GM12878 (cell line): Measurements from ENCODE around the gene CHCHD3. TPM values are rescaled to one million over a fixed set of nuclear protein-coding genes. Genes with fewer than 3 reads are reported as not detected.

ENCODE experiments used
- DPF2 ChIP-seq: fragments of 450-650 bp; IDR thresholded peaks from 2 replicates; pipeline ENCODE4 v1.6.1; 2017; ENCODE audit warnings: mild to moderate bottlenecking
- E2F4 ChIP-seq: IDR thresholded peaks from 2 replicates; pipeline ENCODE4 v1.6.1; 2012; ENCODE audit warnings: low read depth, low read length, improper control_type of control experiment
- E2F8 ChIP-seq: fragments of 450-650 bp; IDR thresholded peaks from 2 replicates; pipeline ENCODE4 v1.6.1; 2018; ENCODE audit warnings: mild to moderate bottlenecking, low read depth, moderate library complexity; ENCODE audit not compliant: partially characterized antibody
- HDGF ChIP-seq: fragments of 450-650 bp; IDR thresholded peaks from 2 replicates; pipeline ENCODE4 v1.6.1; 2016; ENCODE audit warnings: antibody characterized with exemption
- PAX8 ChIP-seq: fragments of 450-650 bp; IDR thresholded peaks from 2 replicates; pipeline ENCODE4 v1.6.1; 2017; ENCODE audit warnings: mild to moderate bottlenecking, moderate library complexity
- PBX3 ChIP-seq: IDR thresholded peaks from 2 replicates; pipeline ENCODE4 v1.6.1; 2011; ENCODE audit warnings: mild to moderate bottlenecking, low read depth, low read length, moderate library complexity; ENCODE audit not compliant: insufficient replicate concordance
- RFX5 ChIP-seq: IDR thresholded peaks from 2 replicates; pipeline ENCODE4 v1.6.1; 2011; ENCODE audit warnings: low read depth, low read length, improper control_type of control experiment
- SRF ChIP-seq, 2 experiments: IDR thresholded peaks; 2 replicates each; pipeline ENCODE4 v1.6.1; 2011; ENCODE audit warnings: low read depth in 2 of 2, low read length in 2 of 2, mild to moderate bottlenecking in 1 of 2, moderate library complexity in 1 of 2
- SUZ12 ChIP-seq: fragments of 200-600 bp; sonication (generic); IDR thresholded peaks from one replicate; pipeline ENCODE4 v1.6.1; 2018; ENCODE audit warnings: antibody characterized with exemption, mild to moderate bottlenecking; ENCODE audit not compliant: unreplicated experiment
- WRNIP1 ChIP-seq: IDR thresholded peaks from 2 replicates; pipeline ENCODE4 v1.6.1; 2011; ENCODE audit warnings: low read depth, low read length, improper control_type of control experiment, borderline replicate concordance
- YBX1 ChIP-seq: fragments of 450-650 bp; IDR thresholded peaks from 2 replicates; pipeline ENCODE4 v1.6.1; 2016; ENCODE audit warnings: antibody characterized with exemption
- polyA plus RNA-seq, 11 experiments: library from polyadenylated mRNA; depleted of rRNA in 4 of 11; unstranded in 6 of 11; stranded (reverse) in 5 of 11; fragments of >200 nt; fragmentation: Nextera tagmentation in 4 of 11; fragmentation: Illumina TruSeq in 1 of 11; extraction: Ambion mirVana in 4 of 11; extraction: Trizol in 1 of 11; gene quantifications; 1 replicate in 1 of 11; 2 replicates in 10 of 11; pipeline versions ENCODE4 v1.2.1 to v1.2.3, GENCODE V29; 2011 to 2016; ENCODE audit warnings: inconsistent platforms in 2 of 11, missing spikeins in 2 of 11, low read depth in 1 of 11
- total RNA-seq, 4 experiments: library from RNA; depleted of rRNA in 3 of 4; stranded (reverse); fragments of >200 nt in 3 of 4; fragmentation: Illumina TruSeq in 1 of 4; extraction: Trizol in 1 of 4; gene quantifications; 2 replicates each; pipeline versions ENCODE4 v1.2.1 to v1.2.3, GENCODE V29; 2013 to 2021

CHCHD3 gene
- total and polyA plus RNA-seq, 10 of the 15 experiments (the other 5 are each of a cell fraction or from before 2014, with no cell fraction given), result 38.3 to 178 (median 96.2) TPM

GRCh38 chr7:132861940-132862554, 219.8 kb downstream of the CHCHD3 start (continued):
- TF ChIP-seq E2F8, result no peak
- TF ChIP-seq DPF2, result no peak
- TF ChIP-seq E2F4, result no peak
- no peak for TF ChIP-seq SUZ12
- no peak for TF ChIP-seq WRNIP1
- TF ChIP-seq HDGF, result no peak
- no peak for TF ChIP-seq YBX1
- TF ChIP-seq RFX5, result no peak
- no peak for TF ChIP-seq PAX8
- no peak for TF ChIP-seq SRF (IDR thresholded peaks at IDR 0.05; ENCODE audit: low read depth in 2 of 2, low read length in 2 of 2)
- no peak for TF ChIP-seq PBX3
- TF ChIP-seq, all 136 proteins: peak for 0
